ENCODE data around the gene NFATC1.

Gene NFATC1

DNA sequence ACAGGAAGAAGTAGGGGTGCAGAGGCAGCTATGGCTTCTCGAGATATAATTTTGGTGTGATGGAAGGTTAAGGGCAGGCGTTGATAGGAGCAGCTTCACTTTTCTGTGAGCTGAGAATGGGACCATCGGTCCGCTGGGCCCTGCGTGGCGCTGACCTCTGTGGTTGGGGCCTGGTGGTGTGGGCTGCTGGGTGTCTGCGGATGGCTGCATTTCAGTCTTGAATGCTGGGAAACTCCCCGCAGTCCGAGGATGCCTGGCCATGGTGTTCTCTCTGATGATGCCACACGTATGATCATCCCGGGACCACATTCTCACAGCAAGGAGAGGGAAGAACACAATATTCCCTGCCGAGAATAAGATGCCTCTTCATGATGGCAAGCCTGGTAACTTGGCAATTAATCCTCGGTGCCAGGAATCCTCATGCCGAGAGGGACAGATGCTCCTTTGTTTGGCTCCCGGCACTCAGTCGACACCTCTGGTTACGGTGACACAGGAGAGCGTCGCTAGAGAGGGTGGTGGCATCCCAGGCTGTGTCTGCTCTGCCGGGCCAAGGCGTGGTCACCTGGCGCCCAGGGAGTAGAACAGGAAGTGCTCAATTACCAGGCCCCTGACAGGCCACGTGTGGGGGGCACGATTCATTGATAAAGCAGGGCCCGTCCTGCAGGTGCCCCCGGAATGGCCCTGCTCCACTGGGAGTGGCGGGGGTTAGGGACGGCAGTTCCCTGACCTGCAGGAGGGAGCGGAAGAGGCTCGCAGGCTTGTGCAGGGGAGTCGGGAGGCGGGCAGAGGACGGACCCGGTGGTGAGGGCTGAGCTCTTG, 164.5 kb downstream of the NFATC1 start:
- no peak for DNase-seq

DNA sequence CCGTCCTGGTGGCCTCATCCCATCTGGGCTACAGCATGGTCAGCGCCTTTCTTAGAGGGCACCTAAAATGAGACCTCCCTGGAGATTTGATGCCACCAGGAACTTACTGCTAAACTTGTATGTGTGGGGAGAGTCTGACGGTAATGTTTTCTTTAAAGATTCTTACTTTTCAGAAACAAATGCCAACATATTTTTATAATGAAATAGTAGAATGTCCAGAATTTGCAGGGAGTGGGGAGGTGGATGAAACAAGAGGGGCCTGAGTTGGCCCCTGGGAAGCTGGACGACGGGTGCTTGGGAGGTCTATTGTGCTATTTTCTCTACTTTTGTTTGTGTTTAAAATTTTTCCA, 165.1 kb downstream of the NFATC1 start:
- no peak for DNase-seq

DNA sequence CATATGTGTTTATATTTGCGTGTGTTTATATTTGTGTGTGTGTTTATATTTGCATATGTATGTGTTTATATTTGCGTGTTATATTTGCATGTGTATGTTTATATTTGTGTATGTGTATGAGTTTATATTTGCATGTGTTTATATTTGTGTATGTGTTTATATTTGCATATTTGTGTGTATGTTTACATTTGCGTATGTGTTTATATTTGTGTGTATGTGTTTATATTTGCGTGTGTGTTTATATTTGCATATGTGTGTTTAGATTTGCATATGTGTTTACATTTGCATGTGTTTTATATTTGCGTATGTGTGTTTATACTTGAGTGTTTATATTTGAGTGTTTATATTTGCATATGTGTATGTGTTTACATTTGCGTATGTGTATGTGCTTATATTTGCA, 168.2 kb downstream of the NFATC1 start:
- no peak for DNase-seq

DNA sequence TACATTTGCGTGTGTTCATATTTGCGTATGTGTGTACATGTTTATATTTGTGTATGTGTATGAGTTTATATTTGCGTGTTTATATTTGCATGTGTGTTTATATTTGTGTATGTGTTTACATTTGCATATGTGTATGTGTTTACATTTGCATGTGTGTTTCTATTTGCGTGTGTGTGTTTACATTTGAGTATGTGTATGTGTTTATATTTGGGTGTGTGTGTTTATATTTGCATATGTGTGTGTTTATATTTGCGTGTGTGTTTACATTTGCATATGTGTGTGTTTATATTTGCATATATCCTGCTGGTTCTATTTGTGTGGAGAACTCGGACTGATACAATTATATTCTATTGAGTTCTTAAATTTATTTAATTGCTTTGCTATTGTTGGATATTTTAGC, 168.7 kb downstream of the NFATC1 start:
- DNase-seq, result no peak

DNA sequence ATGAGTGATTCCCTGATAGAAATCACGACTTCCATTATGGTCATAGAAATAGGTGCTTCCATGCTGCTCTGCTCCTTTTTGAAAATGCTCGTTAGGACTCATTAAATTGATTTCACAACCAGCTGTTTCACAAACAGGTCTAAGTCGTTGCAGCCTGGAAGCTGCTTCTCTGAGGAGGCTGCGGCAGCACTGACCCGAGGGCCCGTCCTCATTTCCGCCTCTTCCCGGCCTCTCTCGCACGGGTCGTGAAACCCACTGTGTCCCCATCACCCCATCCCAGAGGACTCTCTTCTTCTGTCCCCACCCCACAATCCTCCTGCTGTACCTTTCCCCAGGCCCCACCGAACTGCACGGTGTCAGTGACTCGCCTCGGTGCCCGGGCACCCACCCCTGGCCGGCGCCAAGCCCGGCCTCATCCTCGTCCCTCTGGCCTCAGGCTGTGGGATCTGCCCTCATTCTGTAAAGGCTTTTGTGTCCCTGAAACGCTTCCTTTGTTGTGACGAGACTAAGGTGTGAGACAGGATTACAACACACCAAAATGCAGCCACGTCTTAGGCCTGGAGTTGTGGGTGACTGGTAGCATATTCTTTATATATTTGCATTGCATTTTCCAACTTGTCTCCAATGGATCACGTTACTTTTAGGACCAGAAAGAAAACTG, 171.2 kb downstream of the NFATC1 start:
- DNase-seq, result no peak

DNA sequence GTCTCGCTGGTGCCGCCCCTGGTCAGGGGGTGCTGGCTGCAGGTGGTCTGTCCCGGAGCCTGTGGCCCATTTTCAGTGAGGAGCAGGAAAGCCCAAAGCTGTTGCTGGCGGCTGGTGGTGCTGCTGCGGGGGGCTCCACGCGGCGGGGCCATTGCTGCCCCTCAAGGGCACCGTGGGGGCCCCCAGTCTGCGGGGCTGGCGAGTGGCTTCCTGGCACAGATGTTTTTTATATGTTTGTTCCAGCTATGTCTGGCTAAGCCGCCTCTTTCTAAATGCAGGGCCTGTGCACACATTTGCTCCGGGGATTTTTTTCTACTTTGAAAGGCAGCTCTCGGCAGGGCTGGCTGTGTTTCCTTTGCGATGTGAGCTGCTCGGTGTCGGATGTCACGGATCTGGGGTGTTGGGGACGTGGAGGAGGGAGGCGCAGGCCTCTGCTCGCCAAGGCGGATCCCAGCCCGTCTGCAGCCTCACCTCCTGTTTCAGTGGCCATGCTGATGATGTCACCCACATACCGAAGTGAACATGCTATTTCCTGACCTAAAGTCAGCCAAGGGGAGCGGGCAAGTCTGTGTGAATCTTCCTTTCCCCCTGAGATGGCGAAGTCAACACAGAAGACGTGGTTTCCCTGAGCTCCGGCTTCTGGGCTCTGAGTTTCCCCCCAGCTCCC, 171.9 kb downstream of the NFATC1 start:
- no peak for DNase-seq

GRCh38 chr18:79568543-79569205, 172.9 kb downstream of the NFATC1 start:
- DNase-seq, result no peak

DNA sequence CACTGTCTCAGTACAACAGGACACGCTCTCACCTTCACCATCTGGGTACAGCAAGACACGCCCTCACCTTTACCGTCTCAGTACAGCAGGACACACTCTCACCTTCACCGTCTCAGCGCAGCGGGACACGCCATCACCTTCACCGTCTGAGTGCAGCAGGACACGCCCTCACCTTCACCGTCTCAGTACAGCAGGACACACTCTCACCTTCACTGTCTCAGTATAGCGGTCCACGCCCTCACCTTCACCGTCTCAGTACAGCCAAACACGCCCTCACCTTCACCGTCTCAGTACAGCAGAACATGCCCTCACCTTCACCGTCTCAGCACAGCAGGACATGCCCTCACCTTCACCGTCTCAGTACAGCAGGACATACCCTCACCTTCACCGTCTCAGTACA, 174.0 kb downstream of the NFATC1 start:
- no peak for DNase-seq

GRCh38 chr18:79570266-79571201, 174.8 kb downstream of the NFATC1 start:
- DNase-seq, result no peak

- no peak for DNase-seq
These were observed 175.7 kb downstream of the NFATC1 start for GRCh38 chr18:79571211-79572092.

DNA sequence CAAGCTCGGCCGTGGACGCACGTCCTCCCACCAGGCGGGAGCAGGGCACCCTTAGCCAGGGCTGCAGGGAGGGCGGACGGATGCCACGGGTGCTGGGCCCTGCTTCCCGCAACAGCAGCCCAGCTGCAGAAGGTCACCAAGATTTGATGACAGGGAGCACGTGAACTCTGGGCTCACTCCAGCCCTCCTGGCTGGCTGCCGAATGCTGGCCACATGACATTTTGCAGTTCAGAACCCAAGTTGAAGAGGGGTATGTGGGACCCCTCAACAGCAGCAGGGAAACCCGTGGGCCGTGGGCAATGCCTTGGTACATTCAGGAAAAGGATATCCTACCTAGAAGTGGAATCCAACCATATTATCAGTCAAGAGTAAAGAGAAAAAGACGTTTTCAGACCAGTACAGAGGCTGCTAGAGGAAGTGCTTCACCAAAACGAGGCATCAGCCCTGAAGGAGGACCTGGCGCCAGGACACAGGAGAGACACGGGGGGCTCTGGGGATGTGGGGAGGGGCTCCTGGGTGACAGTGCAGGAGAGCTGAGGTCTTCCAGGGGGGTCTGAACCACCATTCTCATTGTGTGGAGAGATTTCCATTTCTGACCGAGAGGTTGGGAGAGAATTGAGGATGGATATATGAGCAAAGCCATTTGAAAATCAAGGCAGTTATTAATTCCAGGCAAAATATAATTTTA, 176.5 kb downstream of the NFATC1 start:
- no peak for DNase-seq

- no peak for DNase-seq
These were observed 177.2 kb downstream of the NFATC1 start for GRCh38 chr18:79572848-79573451.

GRCh38 chr18:79573921-79574491, 178.3 kb downstream of the NFATC1 start:
- no peak for DNase-seq

DNA sequence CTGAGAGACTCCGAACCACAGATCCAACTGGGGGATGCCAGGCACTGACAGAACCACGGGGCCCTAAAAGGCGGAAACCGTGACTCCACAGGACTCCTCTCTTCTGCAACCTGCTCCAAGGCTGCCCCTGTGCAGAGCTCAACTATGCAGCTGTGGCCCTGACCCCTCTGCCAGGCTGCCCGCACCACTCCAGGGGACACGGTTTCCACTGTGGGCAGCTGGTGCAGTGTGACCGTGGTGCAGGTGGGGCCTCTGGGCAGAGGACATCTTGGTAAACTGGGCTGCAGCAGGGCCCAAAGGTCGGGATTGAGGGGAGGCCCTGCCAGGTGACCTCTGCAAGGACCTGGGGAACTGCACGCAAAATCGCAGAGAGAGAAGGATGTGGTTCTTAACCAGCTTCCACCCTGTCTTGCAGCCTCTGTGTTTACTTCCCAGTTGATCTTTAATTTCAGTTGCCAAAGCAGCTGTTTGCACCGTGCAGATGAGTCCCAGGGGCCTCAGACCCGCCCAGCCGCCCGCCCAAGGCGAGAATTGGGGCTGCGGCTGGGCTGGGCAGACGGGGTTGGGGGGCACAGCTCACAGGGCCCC, 179.3 kb downstream of the NFATC1 start:
- no peak for DNase-seq

GRCh38 chr18:79575891-79576685, 180.4 kb downstream of the NFATC1 start:
- peak; percentile 53 for DNase-seq

GRCh38 chr18:79576686-79577351, 181.1 kb downstream of the NFATC1 start:
- peak; percentile 58 for DNase-seq

GRCh38 chr18:79577451-79578395, 182.0 kb downstream of the NFATC1 start:
- DNase-seq, result no peak
